Endothelial cell of umbilical vein (primary cell): ENCODE measurements around the gene PGBD5. TPM values are rescaled to one million over a fixed set of nuclear protein-coding genes. Genes with fewer than 3 reads are reported as not detected.

Experiments
- BruUV-seq: library from RNA; stranded (reverse); fragments of 400-500 nt; replicated peaks from 2 replicates; lab custom pipeline; 2021; lab: Mats Ljungman, UMichigan
- CTCF ChIA-PET: fragments of 300-600, 350-600 bp; sonication (Branson Sonifier 250); formaldehyde crosslinking; loops from one replicate; lab custom pipeline; 2021; ENCODE audit warnings: antibody characterized with exemption, inconsistent platforms; lab: Charles Lee
- POLR2A ChIA-PET: fragments of 300-600, 350-600 bp; sonication (Branson Sonifier 250); formaldehyde crosslinking; loops from one replicate; lab custom pipeline; 2021; ENCODE audit warnings: antibody characterized with exemption, inconsistent platforms; lab: Charles Lee
- DNase-seq: peaks from one replicate; pipeline ENCODE4 v3.0.0-alpha.2; 2011; ENCODE audit warnings: low read depth, low spot score
- FAIRE-seq: peaks from 2 replicates; lab custom pipeline; 2011; peaks lifted over from hg19 to GRCh38; lab: Jason Lieb, UNC
- H2AFZ ChIP-seq: 2 replicates; pipeline ENCODE4 v1.6.0; 2012; ENCODE audit warnings: low read depth, low read length, control low read depth, inconsistent platforms
- H3K27ac ChIP-seq: 2 replicates; pipeline ENCODE4 v1.5.1; 2011; ENCODE audit warnings: low read depth, mild to moderate bottlenecking, control low read depth, low read length, moderate library complexity; ENCODE audit not compliant: insufficient read depth
- H3K27me3 ChIP-seq, 2 experiments: 2 replicates each; pipeline versions ENCODE4 v1.6.0 to v1.6.1; 2011; ENCODE audit warnings: low read length in 2 of 2, mixed read lengths in 1 of 2; ENCODE audit not compliant: control insufficient read depth in 2 of 2, insufficient read depth in 2 of 2
- H3K36me3 ChIP-seq, 2 experiments: 2 replicates in 1 of 2; 3 replicates in 1 of 2; pipeline ENCODE4 v1.5.1; 2011; ENCODE audit warnings: low read length in 2 of 2, mild to moderate bottlenecking in 1 of 2, moderate library complexity in 1 of 2; ENCODE audit not compliant: control insufficient read depth in 2 of 2, insufficient read depth in 2 of 2; ENCODE audit errors: extremely low read depth in 1 of 2
- H3K4me1 ChIP-seq: 3 replicates; pipeline ENCODE4 v1.5.1; 2011; ENCODE audit warnings: mild to moderate bottlenecking, low read length; ENCODE audit not compliant: control insufficient read depth, insufficient read depth; ENCODE audit errors: extremely low read depth
- H3K4me2 ChIP-seq: 2 replicates; pipeline ENCODE4 v1.6.1; 2011; ENCODE audit warnings: low read length, control low read depth, mixed read lengths; ENCODE audit not compliant: insufficient read depth
- H3K4me3 ChIP-seq, 3 experiments: fragments of 200-600 bp in 1 of 3; sonication (generic), shearing (Covaris generic) in 1 of 3; replicated peaks in 1 of 3; 2 replicates each; pipeline ENCODE4 v1.5.1; 2011 to 2016; ENCODE audit warnings: control low read depth in 3 of 3, low read length in 3 of 3, mild to moderate bottlenecking in 2 of 3, inconsistent platforms in 1 of 3, low read depth in 1 of 3, moderate library complexity in 1 of 3; ENCODE audit not compliant: insufficient read depth in 1 of 3
- H3K79me2 ChIP-seq: 2 replicates; pipeline ENCODE4 v1.6.0; 2012; ENCODE audit warnings: low read length, inconsistent platforms; ENCODE audit not compliant: control insufficient read depth, insufficient read depth
- H3K9ac ChIP-seq: replicated peaks from 2 replicates; pipeline ENCODE3; 2011; ENCODE audit warnings: low read length, control low read depth; ENCODE audit not compliant: insufficient read depth; ENCODE audit errors: extremely low read depth
- H3K9me1 ChIP-seq: replicated peaks from 3 replicates; pipeline ENCODE4 v1.6.0; 2011; ENCODE audit warnings: mild to moderate bottlenecking, low read length; ENCODE audit not compliant: control insufficient read depth, insufficient read depth; ENCODE audit errors: extremely low read depth
- H3K9me3 ChIP-seq: replicated peaks from 2 replicates; pipeline ENCODE4 v1.5.1; 2012; ENCODE audit warnings: low read length, inconsistent platforms; ENCODE audit not compliant: control insufficient read depth, insufficient read depth
- H4K20me1 ChIP-seq: replicated peaks from 2 replicates; pipeline ENCODE3; 2011; ENCODE audit warnings: mild to moderate bottlenecking, low read length; ENCODE audit not compliant: control insufficient read depth, insufficient read depth; ENCODE audit errors: extremely low read depth
- CTCF ChIP-seq, 2 donors: IDR thresholded peaks; 1 replicate in 1 of 2; 2 replicates in 1 of 2; pipeline ENCODE4 v1.5.1; 2011; ENCODE audit warnings: low read length in 2 of 2, mild to moderate bottlenecking in 2 of 2, moderate library complexity in 2 of 2, control low read depth in 1 of 2, inconsistent platforms in 1 of 2, low read depth in 1 of 2; ENCODE audit not compliant: insufficient read depth in 1 of 2; ENCODE audit errors: extremely low read depth in 1 of 2
- EZH2 ChIP-seq: IDR thresholded peaks from 2 replicates; pipeline ENCODE4 v1.6.1; 2012; ENCODE audit warnings: borderline replicate concordance, low read depth, mild to moderate bottlenecking, moderate library complexity, low read length, inconsistent platforms; ENCODE audit not compliant: severe bottlenecking
- FOS ChIP-seq: IDR thresholded peaks from 2 replicates; pipeline ENCODE4 v1.6.1; 2011; ENCODE audit warnings: mild to moderate bottlenecking, low read length, moderate library complexity, borderline replicate concordance; ENCODE audit not compliant: insufficient read depth
- GATA2 ChIP-seq: IDR thresholded peaks from 2 replicates; pipeline ENCODE4 v1.7.0; 2011; ENCODE audit warnings: low read depth, mild to moderate bottlenecking, moderate library complexity, mixed read lengths, low read length; ENCODE audit not compliant: insufficient read length, insufficient read depth
- JUN ChIP-seq: IDR thresholded peaks from 2 replicates; pipeline ENCODE4 v1.6.1; 2011; ENCODE audit warnings: borderline replicate concordance, low read depth; ENCODE audit not compliant: insufficient read length, insufficient read depth
- MAX ChIP-seq: IDR thresholded peaks from 2 replicates; pipeline ENCODE4 v1.6.1; 2011; ENCODE audit not compliant: insufficient read depth, insufficient read length
- MYC ChIP-seq: IDR thresholded peaks from one replicate; pipeline ENCODE4 v1.6.1; 2011; ENCODE audit warnings: mild to moderate bottlenecking, low read depth, low read length
- POLR2A ChIP-seq: IDR thresholded peaks from 2 replicates; pipeline ENCODE4 v1.6.1; 2012; ENCODE audit warnings: low read depth, mild to moderate bottlenecking, control low read depth, low read length
- POLR2AphosphoS5 ChIP-seq: IDR thresholded peaks from 2 replicates; pipeline ENCODE4 v1.6.1; 2012; ENCODE audit warnings: low read depth, mild to moderate bottlenecking, control low read depth, low read length, moderate library complexity; ENCODE audit not compliant: insufficient read depth
- dilution Hi-C: fragments of 300-500 bp; cut with MboI; formaldehyde crosslinking; loops from one replicate; pipeline ENCODE4 v1.15.0; 2019; ENCODE audit warnings: low sequenced_read_pairs; ENCODE audit not compliant: extremely low pct_ligation_motif_present
- intact Hi-C: fragments of 100-400 bp; cut with micrococcal nuclease; formaldehyde crosslinking; loops from one replicate; pipeline ENCODE4 v1.10.0; 2022
- polyA plus RNA-seq, 4 experiments: library from polyadenylated mRNA; depleted of rRNA in 3 of 4; stranded (reverse) in 3 of 4; unstranded in 1 of 4; fragments of >200 nt; gene quantifications; 2 replicates each; pipeline versions ENCODE4 v1.2.1 to v1.2.3, GENCODE V29; 2011 to 2012; ENCODE audit warnings: missing spikeins in 1 of 4
- total RNA-seq: library from RNA; stranded (reverse); gene quantifications from 2 replicates; pipeline ENCODE4 v1.2.3, GENCODE V29; 2021

PGBD5 gene
- total and polyA plus RNA-seq, 2 donors (not counting 3 experiments of a cell fraction or from before 2014, with no cell fraction given) = 0.03 TPM; not detected in 1

GRCh38 chr1:230352537-230352936 lies 73.6 kb downstream of the PGBD5 start:
- DNase-seq (no peak), FAIRE-seq (no peak)
- H3K79me2 ChIP-seq = no peaks in the 10 kb centered on the region
- H2AFZ ChIP-seq = no peak overlapping the region
- dilution Hi-C loops (no loop called here), intact Hi-C loops (no loop called here)
- no peaks in the 10 kb centered on the region for H3K27me3 ChIP-seq
- H4K20me1 ChIP-seq = no peaks in the 10 kb centered on the region
- no peak overlapping the region for H3K4me2 ChIP-seq
- no peaks in the 10 kb centered on the region for H3K36me3 ChIP-seq
- H3K9ac ChIP-seq = no peak overlapping the region
- no peaks in the 10 kb centered on the region for H3K9me3 ChIP-seq
- H3K9me1 ChIP-seq = no peaks in the 10 kb centered on the region
- no peak overlapping the region for H3K4me3 ChIP-seq
- ChIA-PET POLR2A (no interaction called here), CTCF (no interaction called here)
- no peaks in the 10 kb centered on the region for H3K4me1 ChIP-seq
- TF ChIP-seq MAX (no peak), MYC (no peak), POLR2A (no peak), FOS (no peak), GATA2 (no peak), EZH2 (no peak), POLR2AphosphoS5 (no peak), JUN (no peak), CTCF (IDR thresholded peaks at IDR 0.05; ENCODE audit: extremely low read depth in 1 of 2, insufficient read depth in 1 of 2, low read depth in 1 of 2, low read length in 2 of 2) (no peak)
- no TSS peak for BruUV-seq
- no peak overlapping the region for H3K27ac ChIP-seq
